Left ventricle myocardium inferior (tissue), 1 donor: Measurements from ENCODE around the gene SYCE3. TPM values are rescaled to one million over a fixed set of nuclear protein-coding genes. Genes with fewer than 3 reads are reported as not detected.
"Not testable (repeated sequence)": the region's sequence is repeated elsewhere in the genome, so short reads cannot be mapped to it uniquely, and the experiment has no call there.

Experiments
- DNase-seq: peaks from one replicate; pipeline ENCODE4 v3.0.0-alpha.2; 2020
- H3K27ac ChIP-seq: fragments of 200-600 bp; replicated peaks from 2 replicates; pipeline ENCODE4 v1.8.0; 2021
- H3K27me3 ChIP-seq: fragments of 200-600 bp; 2 replicates; pipeline ENCODE4 v1.8.0; 2021; ENCODE audit warnings: low read depth
- H3K36me3 ChIP-seq: fragments of 200-600 bp; 2 replicates; pipeline ENCODE4 v1.8.0; 2021
- H3K4me1 ChIP-seq: fragments of 200-600 bp; 2 replicates; pipeline ENCODE4 v1.8.0; 2021
- H3K4me3 ChIP-seq: fragments of 200-600 bp; 2 replicates; pipeline ENCODE4 v1.8.0; 2021; ENCODE audit warnings: mild to moderate bottlenecking, moderate library complexity
- H3K9me3 ChIP-seq: fragments of 200-600 bp; replicated peaks from 2 replicates; pipeline ENCODE4 v1.8.0; 2021
- CTCF ChIP-seq: fragments of 200-600 bp; IDR thresholded peaks from 2 replicates; pipeline ENCODE4 v1.8.0; 2021; ENCODE audit warnings: antibody characterized with exemption, mild to moderate bottlenecking, borderline replicate concordance
- intact Hi-C: fragments of 100-400 bp; cut with micrococcal nuclease; formaldehyde crosslinking; loops from one replicate; pipeline ENCODE4 v1.11.0; 2022
- total RNA-seq: library from RNA; stranded (reverse); fragmentation: NEBNext Ultra II Directional; extraction: Animal tissue kit (Norgen Biotek cat#: 25700); gene quantifications from one replicate; pipeline ENCODE4 v1.2.1, GENCODE V29; 2021
- donor health status: DM: no; HTN: yes; CAD: no; lungs with severe emphysema.

SYCE3 gene
- total RNA-seq, 1 donor from 2014 or later: not detected

DNA sequence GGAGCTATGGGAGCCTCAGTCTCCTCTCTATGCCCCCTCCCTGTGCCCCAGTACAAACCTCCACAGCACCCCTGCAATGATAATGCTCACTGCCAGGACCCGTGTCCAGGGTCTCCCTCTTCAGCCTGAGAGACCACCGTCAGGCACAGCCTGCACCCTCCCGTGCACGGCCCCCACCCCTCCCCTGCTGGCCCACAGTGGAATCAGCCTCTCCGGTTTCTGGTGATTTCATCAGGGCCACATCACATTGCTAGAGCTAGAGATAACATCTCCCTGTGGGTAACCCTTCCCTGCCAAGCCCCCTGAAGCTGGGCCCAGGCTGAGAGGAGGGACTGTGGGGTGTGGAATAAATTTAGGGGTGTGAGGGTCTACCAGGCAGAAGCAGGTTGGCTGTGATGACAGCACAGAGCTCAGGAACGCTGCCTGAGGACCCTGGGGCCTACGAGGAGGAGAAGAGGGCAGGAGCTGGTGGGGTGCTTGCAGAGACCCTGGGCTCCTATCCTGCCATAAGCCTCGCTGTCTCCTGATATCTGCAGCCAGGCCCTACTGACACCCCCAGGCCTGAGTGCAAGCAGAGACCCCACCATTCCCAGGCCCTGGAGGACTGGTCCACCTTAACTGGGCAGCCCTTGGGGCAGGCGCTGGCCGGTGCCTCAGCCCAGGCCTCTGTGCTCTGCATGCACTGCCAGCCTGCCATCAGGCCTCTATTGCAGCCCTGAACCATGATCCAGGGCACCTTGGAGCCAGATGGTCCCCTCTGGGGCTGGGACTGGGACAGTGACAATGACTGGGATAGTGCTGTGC is 17.0 kb downstream of the SYCE3 start, which contains the start of gene KLHDC7B:
TSS of gene KLHDC7B (plus strand) at position 378 of the 804 bp plus-strand sequence. CDS start at position 723, 345 bp downstream.
- no peak for TF ChIP-seq CTCF
- no peak for DNase-seq
- H3K36me3 ChIP-seq: no peaks in the 10 kb centered on the region
- no peak within 1 kb of the TSS for H3K27ac ChIP-seq
- peaks cover 73% of the 10 kb centered on the region for H3K27me3 ChIP-seq
- no peak within 1 kb of the TSS for H3K4me3 ChIP-seq
- H3K4me1 ChIP-seq: peaks cover 28% of the 10 kb centered on the region
- intact Hi-C loops: no loop called here
- no peaks in the 10 kb centered on the region for H3K9me3 ChIP-seq

DNA sequence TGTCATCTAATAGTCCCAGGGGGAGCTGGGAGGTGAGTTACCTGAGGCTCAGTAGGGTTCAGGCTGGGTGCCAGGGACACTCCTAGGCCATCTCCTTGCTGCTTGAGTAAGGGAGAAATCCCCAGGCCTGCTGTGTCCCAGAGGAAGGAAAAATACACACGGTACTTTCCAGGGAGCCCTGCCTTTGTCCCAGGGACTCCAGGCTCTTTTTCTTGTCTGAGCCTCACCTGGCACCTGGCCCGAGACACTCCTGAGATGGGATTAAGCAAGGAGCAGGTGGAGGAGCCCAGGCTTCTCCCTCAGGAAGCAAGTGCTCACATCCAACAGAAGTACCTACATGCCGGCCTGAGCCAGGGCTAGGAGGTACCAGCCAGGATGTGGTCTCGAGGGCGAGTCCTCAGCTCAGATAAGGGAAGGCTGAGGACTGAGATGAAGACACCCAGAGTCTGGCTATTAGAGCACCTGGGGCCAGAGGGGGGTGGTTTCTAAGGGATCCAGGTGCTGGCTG is 17.9 kb downstream of the SYCE3 start:
- intact Hi-C loops: no loop called here
- Histone ChIP-seq H3K36me3 (no peaks in the 10 kb centered on the region), H3K4me3 (no peak overlapping the region), H3K27me3 (peaks cover 64% of the 10 kb centered on the region), H3K27ac (no peak overlapping the region), H3K9me3 (no peaks in the 10 kb centered on the region), H3K4me1 (peaks cover 32% of the 10 kb centered on the region)
- TF ChIP-seq CTCF: no peak
- DNase-seq: no peak

- intact Hi-C loops: no loop called here
- peaks cover 35% of the 10 kb centered on the region for H3K4me1 ChIP-seq
- H3K9me3 ChIP-seq: no peaks in the 10 kb centered on the region
- peak overlapping the region; percentile 59 for H3K4me3 ChIP-seq
- DNase-seq: peak; percentile 80
- peak; percentile 68 for TF ChIP-seq CTCF
- H3K36me3 ChIP-seq: no peaks in the 10 kb centered on the region
- H3K27me3 ChIP-seq: peaks cover 58% of the 10 kb centered on the region
- H3K27ac ChIP-seq: no peak overlapping the region
Measured at GRCh38 chr22:50544078-50544745, 18.5 kb downstream of the SYCE3 start.

GRCh38 chr22:50542416-50542927 is 20.2 kb downstream of the SYCE3 start:
- H3K4me1 ChIP-seq: peaks cover 32% of the 10 kb centered on the region
- no peak for TF ChIP-seq CTCF
- DNase-seq: no peak
- H3K27ac ChIP-seq: no peak overlapping the region
- intact Hi-C loops: no loop called here
- H3K36me3 ChIP-seq: no peaks in the 10 kb centered on the region
- no peak overlapping the region for H3K4me3 ChIP-seq
- H3K9me3 ChIP-seq: no peaks in the 10 kb centered on the region
- H3K27me3 ChIP-seq: peaks cover 43% of the 10 kb centered on the region

GRCh38 chr22:50541667-50542026 is 21.1 kb downstream of the SYCE3 start:
- intact Hi-C loops, H3K36me3 ChIP-seq, DNase-seq, H3K4me3 ChIP-seq, H3K9me3 ChIP-seq: not testable (repeated sequence)
- H3K27me3 ChIP-seq: peaks cover 38% of the 10 kb centered on the region
- H3K27ac ChIP-seq: peak overlapping the region; percentile 36
- H3K4me1 ChIP-seq: peaks cover 27% of the 10 kb centered on the region
